GM19468 (cell line): Measurements from ENCODE around the gene STXBP3.
"Not testable (repeated sequence)": the region's sequence is repeated elsewhere in the genome, so short reads cannot be mapped to it uniquely, and the experiment has no call there.

Experiments
- ATAC-seq: cut with Tn5 transposase; IDR thresholded peaks from one replicate; pipeline ENCODE4 v1.9.1; 2021; ENCODE audit warnings: mild to moderate bottlenecking, moderate library complexity, moderate number of reproducible peaks; ENCODE audit not compliant: unreplicated experiment; ENCODE audit errors: extremely low read depth

STXBP3 gene

GRCh38 chr1:108725906-108726305 is 20.6 kb upstream of the STXBP3 start:
- no peak for ATAC-seq

GRCh38 chr1:108728327-108728923 is 18.0 kb upstream of the STXBP3 start:
- ATAC-seq: no peak

- no peak for ATAC-seq
Observed at GRCh38 chr1:108729481-108729880, 17.0 kb upstream of the STXBP3 start.

- no peak for ATAC-seq
Observed at GRCh38 chr1:108732398-108732797, 14.1 kb upstream of the STXBP3 start.

- no peak for ATAC-seq
Observed at GRCh38 chr1:108734171-108734865, 12.2 kb upstream of the STXBP3 start.

- ATAC-seq: no peak
Observed at GRCh38 chr1:108742253-108742652, 4.2 kb upstream of the STXBP3 start.

- no peak for ATAC-seq
Observed at GRCh38 chr1:108745980-108746381, 493 bp upstream of the STXBP3 start.

GRCh38 chr1:108747171-108747850 is 837 bp downstream of the STXBP3 start:
- ATAC-seq: no peak

GRCh38 chr1:108747898-108748297 is 1.4 kb downstream of the STXBP3 start:
- no peak for ATAC-seq

- no peak for ATAC-seq
Observed at GRCh38 chr1:108749081-108749480, 2.6 kb downstream of the STXBP3 start.

- ATAC-seq: no peak
Observed at GRCh38 chr1:108750476-108751181, 4.2 kb downstream of the STXBP3 start.

- ATAC-seq: no peak
Observed at GRCh38 chr1:108753363-108753762, 6.9 kb downstream of the STXBP3 start.

- no peak for ATAC-seq
Observed at GRCh38 chr1:108758796-108759195, 12.3 kb downstream of the STXBP3 start.

GRCh38 chr1:108767115-108767514 is 20.6 kb downstream of the STXBP3 start:
- no peak for ATAC-seq

- no peak for ATAC-seq
Observed at GRCh38 chr1:108767708-108768107, 21.2 kb downstream of the STXBP3 start.

- no peak for ATAC-seq
Observed at GRCh38 chr1:108777839-108778238, 31.4 kb downstream of the STXBP3 start.

GRCh38 chr1:108779455-108779854 is 33.0 kb downstream of the STXBP3 start:
- no peak for ATAC-seq

GRCh38 chr1:108780937-108781574 is 34.6 kb downstream of the STXBP3 start:
- ATAC-seq: no peak

- not testable (repeated sequence) for ATAC-seq
Observed at GRCh38 chr1:108781575-108781944, 35.1 kb downstream of the STXBP3 start.

GRCh38 chr1:108785264-108785663 is 38.8 kb downstream of the STXBP3 start:
- no peak for ATAC-seq
